Stimulated activated naive CD8-positive, alpha-beta T cell treated with anti-CD3 and anti-CD28 coated beads, Interleukin-15, Interleukin-2, amounts not matched to agents 100 ng/mL and 50 ng/mL, for 24 hours (primary cell): ENCODE measurements around the gene CNIH1.
"Not testable (repeated sequence)": the region's sequence is repeated elsewhere in the genome, so short reads cannot be mapped to it uniquely, and the experiment has no call there.

Source experiments
- H3K27ac Mint-ChIP-seq: one replicate; pipeline ENCODE4 v1.8.0; 2021; ENCODE audit warnings: mild to moderate bottlenecking, mixed read lengths
- H3K27me3 Mint-ChIP-seq: one replicate; pipeline ENCODE4 v1.8.0; 2021; ENCODE audit warnings: mixed read lengths
- H3K36me3 Mint-ChIP-seq: one replicate; pipeline ENCODE4 v1.8.0; 2021; ENCODE audit warnings: low read depth, mixed read lengths
- H3K4me1 Mint-ChIP-seq: one replicate; pipeline ENCODE4 v1.8.0; 2021; ENCODE audit warnings: low read depth, mixed read lengths
- H3K4me3 Mint-ChIP-seq: one replicate; pipeline ENCODE4 v1.8.0; 2021; ENCODE audit warnings: mild to moderate bottlenecking, mixed read lengths
- H3K9me3 Mint-ChIP-seq: one replicate; pipeline ENCODE4 v1.8.0; 2021; ENCODE audit warnings: mixed read lengths

CNIH1 gene

DNA sequence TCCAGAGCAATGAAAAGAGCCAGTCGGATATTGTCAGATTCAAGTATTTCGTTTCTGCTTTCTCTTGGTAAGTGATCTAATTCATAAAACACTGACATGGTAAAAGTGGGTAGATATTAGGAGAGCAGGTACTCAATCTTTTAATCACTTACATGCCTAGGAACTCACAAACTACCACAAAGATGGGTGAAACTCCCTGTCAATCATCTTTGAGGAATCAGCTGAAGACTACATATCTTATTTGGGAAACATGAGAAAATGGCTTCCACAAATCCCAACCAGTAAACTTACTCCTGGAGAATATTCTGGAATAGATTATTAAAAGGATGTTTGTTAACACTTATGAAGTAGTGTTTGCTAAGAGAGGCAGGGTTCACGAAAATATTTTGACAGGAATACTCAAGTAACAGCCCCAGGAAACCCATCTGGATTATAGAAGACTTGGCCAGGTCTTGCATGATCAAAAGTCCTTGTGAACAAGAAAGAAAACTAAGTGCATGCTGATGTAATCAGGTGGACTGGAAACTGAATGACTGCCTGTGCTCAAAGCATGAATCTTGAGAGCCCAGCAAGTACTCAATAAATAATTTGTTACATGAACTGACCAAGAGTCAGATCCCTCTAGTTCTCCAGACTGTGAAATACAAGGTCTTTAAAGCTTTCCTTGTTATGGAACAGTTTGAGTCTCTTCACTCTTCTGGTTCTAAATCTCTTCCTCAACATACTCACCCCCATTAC is 15.5 kb downstream of the CNIH1 start:
- Mint-ChIP-seq H3K36me3 (peaks cover 67% of the 10 kb centered on the region), H3K27me3 (no peaks in the 10 kb centered on the region), H3K27ac (peak overlapping the region; percentile 13), H3K4me3 (no peak overlapping the region), H3K4me1 (peaks cover 46% of the 10 kb centered on the region), H3K9me3 (no peaks in the 10 kb centered on the region)

- no peaks in the 10 kb centered on the region for H3K27me3 Mint-ChIP-seq
These were observed 16.1 kb downstream of the CNIH1 start for GRCh38 chr14:54425068-54425467.

GRCh38 chr14:54424479-54424901 is 16.7 kb downstream of the CNIH1 start:
- Mint-ChIP-seq H3K36me3 (peaks cover 64% of the 10 kb centered on the region), H3K9me3 (no peaks in the 10 kb centered on the region), H3K4me3 (no peak overlapping the region)

More at GRCh38 chr14:54425068-54425467, 16.1 kb downstream of the CNIH1 start:
- no peaks in the 10 kb centered on the region for H3K9me3 Mint-ChIP-seq
- peaks cover 39% of the 10 kb centered on the region for H3K4me1 Mint-ChIP-seq
- H3K4me3 Mint-ChIP-seq, result no peak overlapping the region
- peak overlapping the region; percentile 27 for H3K27ac Mint-ChIP-seq
- peaks cover 64% of the 10 kb centered on the region for H3K36me3 Mint-ChIP-seq

GRCh38 chr14:54423991-54424390 is 17.2 kb downstream of the CNIH1 start:
- H3K4me1 Mint-ChIP-seq, result peaks cover 29% of the 10 kb centered on the region
- no peak overlapping the region for H3K4me3 Mint-ChIP-seq
- peaks cover 60% of the 10 kb centered on the region for H3K36me3 Mint-ChIP-seq
- peak overlapping the region; percentile 17 for H3K27ac Mint-ChIP-seq
- H3K9me3 Mint-ChIP-seq, result no peaks in the 10 kb centered on the region
- H3K27me3 Mint-ChIP-seq, result no peaks in the 10 kb centered on the region

More at GRCh38 chr14:54424479-54424901, 16.7 kb downstream of the CNIH1 start:
- H3K4me1 Mint-ChIP-seq, result peaks cover 34% of the 10 kb centered on the region
- H3K27me3 Mint-ChIP-seq, result no peaks in the 10 kb centered on the region
- peak overlapping the region; percentile 17 for H3K27ac Mint-ChIP-seq

- H3K36me3 Mint-ChIP-seq, result peaks cover 34% of the 10 kb centered on the region
- H3K4me1 Mint-ChIP-seq, result peaks cover 15% of the 10 kb centered on the region
- H3K4me3 Mint-ChIP-seq, result no peak overlapping the region
- no peaks in the 10 kb centered on the region for H3K27me3 Mint-ChIP-seq
- no peaks in the 10 kb centered on the region for H3K9me3 Mint-ChIP-seq
- H3K27ac Mint-ChIP-seq, result no peak overlapping the region
These were observed 20.6 kb downstream of the CNIH1 start for GRCh38 chr14:54420478-54421142.

- peaks cover 37% of the 10 kb centered on the region for H3K36me3 Mint-ChIP-seq
- H3K27me3 Mint-ChIP-seq, result no peaks in the 10 kb centered on the region
- no peak overlapping the region for H3K4me3 Mint-ChIP-seq
- no peaks in the 10 kb centered on the region for H3K9me3 Mint-ChIP-seq
- H3K27ac Mint-ChIP-seq, result no peak overlapping the region
- H3K4me1 Mint-ChIP-seq, result no peaks in the 10 kb centered on the region
These were observed 29.8 kb downstream of the CNIH1 start for GRCh38 chr14:54411371-54411770.

DNA sequence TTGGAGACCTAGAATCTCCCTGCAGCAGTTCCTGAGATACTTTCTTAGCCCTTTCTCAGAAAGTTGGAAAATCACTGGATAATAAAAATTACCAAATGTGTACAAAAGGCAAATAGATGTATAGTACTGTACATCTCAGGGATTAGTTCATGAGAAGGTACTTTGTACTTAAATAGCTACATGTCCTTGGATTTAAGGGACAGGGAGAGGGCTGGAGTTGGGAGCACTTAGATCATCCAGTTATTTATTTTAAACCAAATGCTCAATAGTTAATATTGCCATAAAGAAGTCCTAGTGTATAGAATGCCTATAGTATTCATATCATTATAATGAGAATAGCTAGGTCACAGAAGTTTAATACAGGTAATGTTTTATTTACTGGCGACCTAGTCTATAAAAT is 31.0 kb downstream of the CNIH1 start:
- H3K36me3 Mint-ChIP-seq, result peaks cover 42% of the 10 kb centered on the region

DNA sequence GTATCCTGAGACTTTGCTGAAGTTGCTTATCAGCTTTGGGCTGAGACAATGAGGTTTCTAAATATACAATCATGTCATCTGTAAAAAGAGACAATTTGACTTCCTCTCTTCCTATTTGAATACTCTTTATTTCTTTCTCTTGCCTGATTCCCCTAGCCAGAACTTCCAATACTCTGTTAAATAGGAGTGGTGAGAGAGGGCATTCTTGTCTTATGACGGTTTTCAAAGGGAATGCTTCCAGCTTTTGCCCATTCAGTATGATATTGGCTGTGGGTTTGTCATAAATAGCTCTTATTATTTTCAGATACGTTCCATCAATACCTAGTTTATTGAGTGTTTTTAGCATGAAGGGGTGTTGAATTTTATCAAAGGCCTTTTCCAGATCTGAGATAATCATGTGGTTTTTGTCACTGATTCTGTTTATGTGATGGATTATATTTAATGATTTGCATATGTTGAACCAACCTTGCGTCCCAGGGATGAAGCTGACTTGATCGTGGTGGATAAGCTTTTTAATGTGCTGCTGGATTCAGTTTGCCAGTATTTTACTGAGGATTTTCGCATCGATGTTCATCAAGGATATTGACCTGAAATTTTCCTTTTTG is 37.7 kb downstream of the CNIH1 start:
- H3K4me1 Mint-ChIP-seq, H3K9me3 Mint-ChIP-seq, H3K4me3 Mint-ChIP-seq, H3K27me3 Mint-ChIP-seq, H3K27ac Mint-ChIP-seq: not testable (repeated sequence)
- H3K36me3 Mint-ChIP-seq, result peaks cover 56% of the 10 kb centered on the region

More for the DNA sequence above, 31.0 kb downstream of the CNIH1 start:
- H3K27ac Mint-ChIP-seq, result no peak overlapping the region
- H3K4me1 Mint-ChIP-seq, result no peaks in the 10 kb centered on the region
- no peaks in the 10 kb centered on the region for H3K27me3 Mint-ChIP-seq
- H3K4me3 Mint-ChIP-seq, result no peak overlapping the region
- no peaks in the 10 kb centered on the region for H3K9me3 Mint-ChIP-seq

- H3K4me1 Mint-ChIP-seq, result peaks cover 20% of the 10 kb centered on the region
- H3K9me3 Mint-ChIP-seq, result peaks cover 4% of the 10 kb centered on the region
- H3K27me3 Mint-ChIP-seq, result no peaks in the 10 kb centered on the region
- peaks cover 29% of the 10 kb centered on the region for H3K36me3 Mint-ChIP-seq
- no peak overlapping the region for H3K27ac Mint-ChIP-seq
- no peak overlapping the region for H3K4me3 Mint-ChIP-seq
These were observed 41.6 kb downstream of the CNIH1 start for GRCh38 chr14:54399560-54399959.

GRCh38 chr14:54396493-54397335 is 44.5 kb downstream of the CNIH1 start, which contains the start of gene CDKN3:
Gene CDKN3 (plus strand): TSS chr14:54397007. CDS start chr14:54397069, 62 bp downstream.
- Mint-ChIP-seq H3K36me3 (peaks cover 2% of the 10 kb centered on the region), H3K4me1 (peaks cover 20% of the 10 kb centered on the region), H3K4me3 (peak within 1 kb of the TSS; percentile 89), H3K27ac (peak within 1 kb of the TSS; percentile 87), H3K27me3 (no peaks in the 10 kb centered on the region), H3K9me3 (no peaks in the 10 kb centered on the region)

DNA sequence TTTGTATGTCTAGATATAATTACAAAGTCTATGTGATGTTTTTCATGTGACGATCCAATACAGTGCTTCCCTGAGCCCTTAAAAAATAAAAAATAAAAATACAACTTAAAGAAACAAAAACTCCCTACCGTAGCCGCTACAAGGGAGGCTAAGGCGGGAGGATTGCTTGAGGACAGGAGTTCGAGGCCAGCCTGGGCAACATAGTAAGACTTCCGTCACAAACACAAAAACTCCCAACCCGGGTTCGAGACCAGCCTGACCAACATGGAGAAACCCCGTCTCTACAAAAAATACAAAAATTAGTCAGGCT is 45.0 kb downstream of the CNIH1 start:
- H3K4me3 Mint-ChIP-seq, result peak overlapping the region; percentile 89
- H3K27ac Mint-ChIP-seq, result peak overlapping the region; percentile 87

DNA sequence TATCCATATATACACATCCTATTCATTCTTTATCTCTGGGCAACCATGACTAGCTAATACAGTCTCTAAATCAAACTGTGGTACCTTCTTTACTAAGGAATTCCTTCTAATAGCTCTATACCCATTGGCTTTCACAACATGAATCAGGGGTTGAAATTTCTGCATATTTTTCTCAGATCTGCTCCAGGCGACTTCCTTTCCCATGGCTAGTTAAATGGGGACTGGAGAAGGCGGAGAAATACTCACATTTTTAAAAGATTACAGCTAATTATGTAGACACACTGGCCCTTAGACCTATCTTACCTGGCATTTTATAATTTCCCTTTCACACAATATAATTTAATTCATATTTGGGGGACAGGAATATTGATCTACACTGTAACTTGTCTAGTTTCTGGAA is 45.5 kb downstream of the CNIH1 start:
- Mint-ChIP-seq H3K9me3 (no peaks in the 10 kb centered on the region), H3K36me3 (no peaks in the 10 kb centered on the region), H3K27ac (no peak overlapping the region), H3K4me1 (peaks cover 20% of the 10 kb centered on the region), H3K4me3 (peak overlapping the region; percentile 32), H3K27me3 (no peaks in the 10 kb centered on the region)

More for the DNA sequence above, 45.0 kb downstream of the CNIH1 start:
- Mint-ChIP-seq H3K36me3 (no peaks in the 10 kb centered on the region), H3K4me1 (peaks cover 20% of the 10 kb centered on the region), H3K27me3 (no peaks in the 10 kb centered on the region), H3K9me3 (no peaks in the 10 kb centered on the region)

DNA sequence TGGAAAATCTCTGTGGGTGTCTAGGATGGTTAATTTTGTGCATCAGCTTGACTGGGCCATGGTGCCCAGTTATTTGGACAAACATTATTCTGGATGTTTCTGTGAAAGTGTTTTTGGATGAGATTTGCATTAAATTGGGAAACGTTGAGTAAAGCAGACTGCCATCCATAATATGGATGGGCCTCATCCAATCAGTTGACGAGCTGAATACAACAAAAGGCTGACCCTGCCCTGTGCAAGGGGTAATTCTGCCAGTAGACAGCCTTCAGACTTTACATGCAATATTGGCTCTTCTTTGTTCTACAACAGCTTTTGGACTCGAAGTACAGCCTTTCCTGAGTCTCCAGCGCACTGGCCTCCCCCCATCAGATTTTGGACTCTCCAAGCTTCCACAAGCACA is 45.9 kb downstream of the CNIH1 start:
- H3K27ac Mint-ChIP-seq, result no peak overlapping the region
- H3K4me1 Mint-ChIP-seq, result peaks cover 20% of the 10 kb centered on the region
- no peaks in the 10 kb centered on the region for H3K27me3 Mint-ChIP-seq
- H3K4me3 Mint-ChIP-seq, result no peak overlapping the region
- H3K36me3 Mint-ChIP-seq, result no peaks in the 10 kb centered on the region
- no peaks in the 10 kb centered on the region for H3K9me3 Mint-ChIP-seq

- Mint-ChIP-seq H3K4me3 (no peak overlapping the region), H3K27me3 (no peaks in the 10 kb centered on the region), H3K4me1 (peaks cover 20% of the 10 kb centered on the region), H3K9me3 (no peaks in the 10 kb centered on the region), H3K36me3 (no peaks in the 10 kb centered on the region), H3K27ac (peak overlapping the region; percentile 13)
These were observed 46.6 kb downstream of the CNIH1 start for GRCh38 chr14:54394596-54394995.
